HG02623 (cell line): ENCODE measurements around the gene CCSER2.

Source experiments
- ATAC-seq: cut with Tn5 transposase; IDR thresholded peaks from one replicate; pipeline ENCODE4 v1.9.1; 2021; ENCODE audit warnings: moderate library complexity; ENCODE audit not compliant: unreplicated experiment

CCSER2 gene

DNA sequence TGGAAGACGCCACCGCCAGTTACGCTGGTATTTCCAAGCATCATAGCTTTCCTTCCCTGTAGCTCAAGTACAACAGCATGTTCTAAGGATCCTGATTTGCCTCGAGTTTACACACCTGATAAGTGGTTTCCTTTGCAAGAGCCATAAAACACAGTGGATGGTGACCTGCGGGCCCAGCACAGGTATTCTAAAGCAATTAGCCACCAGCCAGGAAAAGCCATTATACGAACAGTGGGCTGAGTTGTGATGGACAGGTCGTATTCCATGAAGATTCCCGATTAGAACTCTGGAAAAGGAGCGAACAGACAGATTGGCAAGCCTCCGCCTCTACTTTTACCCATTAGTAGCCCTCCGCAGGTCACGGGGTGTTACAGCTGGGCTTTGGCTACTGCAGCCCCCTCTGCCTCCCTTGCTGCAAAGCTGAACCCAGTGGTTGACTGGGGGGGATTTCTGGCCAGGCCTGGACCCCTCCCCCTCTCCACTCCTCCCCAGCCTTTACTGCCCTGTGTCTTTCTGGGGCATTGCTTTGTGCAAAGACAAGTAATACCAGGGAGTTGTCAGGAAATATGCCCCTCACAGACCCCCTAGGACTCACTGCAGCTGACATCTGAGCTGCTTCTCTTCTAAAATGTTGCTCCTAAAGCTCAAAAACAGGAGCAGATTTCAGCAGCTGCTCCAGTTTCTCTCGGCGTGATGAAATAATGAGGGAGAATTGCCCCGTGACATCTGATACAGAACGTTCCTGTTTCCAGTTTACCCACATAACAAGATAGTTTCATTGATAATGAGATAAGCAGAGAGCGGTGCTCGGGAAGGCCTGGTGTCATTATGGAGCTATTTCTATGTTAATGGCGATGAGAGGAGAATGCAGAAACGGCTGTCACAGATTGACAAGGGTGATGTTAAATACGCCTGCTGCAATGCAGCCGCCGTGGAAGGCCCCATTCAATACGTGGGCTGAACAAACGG, 214.4 kb downstream of the CCSER2 start:
- ATAC-seq, result no peak

- ATAC-seq, result no peak
These were observed 215.6 kb downstream of the CCSER2 start for GRCh38 chr10:84543948-84544347.

DNA sequence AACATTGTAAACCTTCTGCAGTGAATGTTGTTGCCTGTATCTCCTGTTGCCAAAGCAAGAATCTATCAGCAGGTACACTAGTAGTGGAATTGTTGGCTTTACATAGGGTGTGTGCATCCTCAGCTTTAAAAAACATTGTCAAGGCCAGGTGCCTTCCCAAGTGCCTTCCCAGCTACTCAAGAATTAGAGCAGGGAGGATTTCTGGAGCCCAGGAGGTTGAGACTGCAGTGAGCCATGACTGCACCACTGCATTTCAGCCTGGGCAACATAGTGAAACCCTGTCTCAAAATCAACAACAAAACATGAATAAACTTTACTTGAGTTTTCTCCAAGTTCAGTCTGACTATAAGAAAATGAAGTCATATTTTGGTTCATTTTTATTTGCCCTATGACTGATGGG, 217.3 kb downstream of the CCSER2 start:
- no peak for ATAC-seq

DNA sequence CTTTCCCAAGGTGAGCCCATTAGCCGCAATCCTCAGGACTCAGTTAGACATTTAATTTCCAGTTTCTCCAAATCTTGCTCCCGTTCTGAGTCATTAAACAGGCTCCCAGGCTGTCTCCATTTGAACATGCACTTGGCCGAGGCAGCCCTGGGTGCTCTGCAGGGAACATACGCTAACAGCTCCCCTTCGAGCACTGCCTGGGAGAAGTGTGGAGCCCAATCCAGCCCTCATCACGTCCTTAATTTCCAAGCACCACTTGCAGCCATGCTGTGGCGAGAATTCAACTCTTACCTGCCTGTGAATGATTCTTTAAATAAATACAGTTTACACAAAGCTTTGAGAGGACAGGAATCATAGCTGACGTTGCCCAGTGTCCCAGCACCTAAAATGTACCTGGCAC, 218.2 kb downstream of the CCSER2 start:
- ATAC-seq, result no peak

- no peak for ATAC-seq
These were observed 219.2 kb downstream of the CCSER2 start for GRCh38 chr10:84547616-84548015.

- ATAC-seq, result no peak
These were observed 220.5 kb downstream of the CCSER2 start for GRCh38 chr10:84548869-84549268.

- no peak for ATAC-seq
These were observed 221.2 kb downstream of the CCSER2 start for GRCh38 chr10:84549368-84550165.

GRCh38 chr10:84550756-84551436, 222.5 kb downstream of the CCSER2 start:
- no peak for ATAC-seq

- no peak for ATAC-seq
These were observed 223.2 kb downstream of the CCSER2 start for GRCh38 chr10:84551437-84552120.

DNA sequence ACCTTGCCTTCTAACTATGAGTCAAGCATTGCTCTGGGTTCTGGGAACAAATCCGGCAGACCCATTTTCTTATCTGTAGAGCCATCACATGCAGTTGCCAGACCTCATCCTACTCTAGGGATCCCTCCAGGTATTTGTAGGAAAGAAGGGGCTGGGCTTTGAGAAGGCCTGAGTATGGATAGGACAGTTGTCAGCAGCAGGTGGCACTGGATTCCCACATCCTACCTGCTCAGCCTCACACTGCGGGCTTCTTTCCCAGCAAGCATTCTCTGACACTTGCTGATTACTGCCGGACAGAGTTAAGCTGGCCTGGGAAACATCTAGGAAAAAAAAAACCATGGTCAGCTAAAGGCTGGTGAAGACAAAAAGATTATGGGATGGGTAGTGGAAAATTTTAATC, 224.1 kb downstream of the CCSER2 start:
- no peak for ATAC-seq

DNA sequence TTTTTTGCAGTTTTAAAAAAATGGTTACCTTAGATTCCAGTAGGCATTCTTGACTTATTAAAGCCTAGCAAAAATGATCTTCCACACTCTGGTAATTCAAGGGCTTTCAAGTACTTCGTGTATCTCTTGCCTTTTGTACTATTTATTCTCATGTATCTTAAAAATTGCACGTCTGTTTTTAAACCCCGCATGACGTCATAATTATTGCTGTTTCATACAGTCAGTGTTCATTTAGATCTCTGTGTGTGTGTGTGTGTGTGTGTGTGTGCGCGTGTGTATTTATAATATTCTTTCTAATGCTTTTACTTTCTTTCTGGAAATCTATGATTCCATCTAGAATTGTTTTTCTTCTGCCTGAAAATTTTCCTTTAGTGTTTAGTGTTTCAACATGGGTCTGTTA, 234.2 kb downstream of the CCSER2 start:
- ATAC-seq, result no peak

DNA sequence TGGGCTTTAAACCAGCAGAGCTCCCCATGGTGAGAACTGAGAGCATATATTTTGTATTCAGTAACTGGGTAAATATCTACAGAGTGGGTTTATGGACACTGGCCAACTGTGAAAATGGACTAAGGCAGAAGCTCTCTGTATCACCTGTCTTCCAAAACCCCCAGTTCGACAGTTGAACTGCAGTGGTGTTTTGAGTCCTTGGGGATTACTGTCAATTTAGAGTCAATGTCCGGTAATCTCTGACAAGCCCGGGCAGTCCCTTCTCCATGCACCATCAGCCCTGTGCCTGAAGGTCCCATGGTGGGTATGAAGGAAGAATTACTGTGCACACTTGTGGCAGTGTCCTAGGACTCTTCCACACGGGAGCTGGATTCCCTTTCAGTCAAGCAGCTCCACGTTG, 235.0 kb downstream of the CCSER2 start:
- peak; percentile 87 for ATAC-seq

DNA sequence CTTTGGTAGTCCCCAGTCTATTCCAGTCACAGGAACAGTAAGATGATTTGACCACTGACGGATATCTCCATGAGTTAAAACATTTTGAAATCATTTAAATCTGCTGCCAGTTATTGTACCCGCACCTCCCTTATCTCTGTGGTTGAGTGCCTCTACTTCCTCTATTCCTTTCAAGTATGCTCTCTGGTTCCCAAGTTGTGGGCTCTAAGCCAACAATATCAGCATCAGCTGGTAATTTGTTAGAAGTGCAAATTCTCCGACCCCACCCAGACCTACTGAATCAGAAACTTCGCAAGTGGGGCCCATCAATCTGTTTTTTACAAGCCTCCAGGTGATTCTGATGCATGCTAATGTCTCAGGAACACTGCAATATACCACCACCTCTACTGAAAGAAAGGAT, 235.5 kb downstream of the CCSER2 start:
- ATAC-seq, result peak; percentile 22

DNA sequence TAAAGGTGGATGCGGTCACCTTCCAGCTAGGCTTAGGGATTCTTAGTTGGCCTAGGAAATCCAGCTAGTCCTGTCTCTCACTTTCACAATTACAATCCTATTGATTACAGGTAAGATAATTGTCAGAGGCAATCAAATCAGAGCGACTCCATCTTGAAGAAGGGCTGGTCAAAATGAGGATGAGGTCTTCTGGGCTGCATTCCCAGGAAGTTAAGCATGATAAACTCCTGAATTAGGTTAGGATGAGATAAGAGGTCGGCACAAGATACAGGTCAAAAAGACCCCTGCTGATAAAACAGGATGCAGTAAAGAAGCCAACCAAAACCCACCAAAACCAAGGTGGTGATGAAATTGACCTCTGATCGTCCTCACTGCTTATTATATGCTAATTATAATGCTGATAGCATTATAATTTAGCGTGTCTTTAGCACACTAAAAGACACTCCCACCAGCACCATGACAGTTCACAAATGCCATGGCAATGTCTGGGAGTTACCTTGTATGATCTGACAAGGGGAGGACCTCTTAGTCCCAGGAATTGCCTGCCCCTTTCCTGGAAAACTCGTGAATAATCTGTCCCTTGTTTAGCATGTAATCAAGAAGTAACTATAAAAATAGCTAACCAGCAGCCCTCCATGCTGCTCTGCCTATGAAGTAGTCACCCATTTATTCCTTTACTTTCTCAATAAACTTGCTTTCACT, 237.6 kb downstream of the CCSER2 start:
- no peak for ATAC-seq

DNA sequence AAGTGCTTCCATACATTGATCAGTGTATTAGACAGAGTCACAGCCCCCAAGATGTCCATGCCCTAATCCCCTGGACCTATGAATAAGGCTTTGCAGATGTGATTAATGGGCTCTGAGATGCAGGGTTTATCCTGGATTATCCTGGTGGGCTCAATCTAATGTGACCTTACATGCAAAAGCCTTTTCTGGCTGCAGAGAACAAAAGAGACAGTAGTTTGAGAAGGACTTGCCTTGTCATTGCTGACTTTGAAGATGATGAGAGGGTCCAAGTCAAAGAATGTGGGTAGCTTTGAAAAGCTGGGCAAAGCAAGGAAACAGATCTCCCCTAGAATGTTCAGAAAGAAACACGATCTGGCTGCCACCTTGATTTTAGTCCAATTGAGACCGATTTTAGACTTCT, 238.7 kb downstream of the CCSER2 start:
- ATAC-seq, result no peak
